NCI-H82 (cell line): ENCODE data around the gene TREX2.
A peak's percentile ranks its signal among the peaks of the same experiment; 100 is the strongest.
"Not testable (repeated sequence)": the region's sequence is repeated elsewhere in the genome, so short reads cannot be mapped to it uniquely, and the experiment has no call there.

Source experiments
- DNase-seq: peaks from one replicate; lab custom pipeline; 2025; lab: John Stamatoyannopoulos, UW

Gene TREX2

DNA sequence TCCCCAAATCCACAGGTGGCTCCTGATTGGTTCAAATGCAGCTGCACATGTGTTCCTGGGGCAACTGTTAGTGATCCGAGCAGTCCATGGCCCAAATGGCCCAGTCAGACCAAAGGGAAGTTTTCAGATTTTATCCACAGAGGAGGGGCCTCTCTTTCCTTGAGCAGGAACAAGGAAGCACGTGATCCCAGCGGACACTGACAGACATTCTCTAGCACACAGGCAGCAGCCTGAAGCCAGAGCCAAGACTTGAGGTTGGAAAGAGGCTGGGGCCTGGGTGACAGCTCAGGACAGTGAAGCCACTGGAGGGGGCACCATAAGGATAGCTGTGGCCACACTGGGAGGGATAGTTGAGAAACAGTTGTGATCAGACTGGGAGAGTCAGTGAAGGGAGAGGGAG, 38.1 kb downstream of the TREX2 start:
- no peak for DNase-seq

DNA sequence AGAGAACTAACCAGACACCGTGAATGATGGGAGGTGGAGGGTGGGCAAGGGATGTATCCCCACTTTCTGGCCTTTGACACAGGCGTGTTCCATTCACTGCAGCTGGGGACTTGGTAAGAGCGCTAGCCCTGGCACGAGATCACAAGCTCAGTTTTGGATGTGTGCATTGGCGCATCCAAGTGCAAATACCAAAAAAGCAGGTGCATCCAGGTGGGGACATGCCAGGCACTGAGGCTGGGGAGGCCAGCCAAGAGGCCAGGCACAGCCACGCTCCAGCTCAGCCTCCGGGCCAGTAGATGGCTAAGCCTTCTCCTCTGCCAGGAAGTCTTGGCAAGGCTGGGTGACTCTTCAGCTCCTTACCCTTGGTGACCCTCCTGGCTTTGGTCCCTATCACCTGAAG, 39.0 kb downstream of the TREX2 start:
- no peak for DNase-seq

DNA sequence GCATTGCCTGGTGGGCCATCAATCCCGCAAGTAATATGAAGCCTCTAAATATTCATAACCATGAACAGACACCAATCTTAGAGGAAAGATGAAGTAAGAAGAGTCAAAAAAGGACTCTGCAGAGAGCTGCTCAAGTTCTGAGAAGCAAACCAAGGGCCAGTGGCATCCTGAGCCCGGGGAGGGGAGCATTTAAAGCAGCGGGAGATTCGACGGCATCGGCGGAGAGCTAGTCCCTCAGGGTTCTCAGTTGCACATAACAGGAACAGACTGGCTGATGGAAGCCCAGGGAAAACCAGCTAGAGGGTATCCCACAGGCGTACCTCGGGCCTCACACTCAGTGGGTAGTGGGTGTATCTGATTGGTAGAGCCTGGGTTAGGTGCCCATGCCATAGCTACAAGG, 39.8 kb downstream of the TREX2 start:
- no peak for DNase-seq

DNA sequence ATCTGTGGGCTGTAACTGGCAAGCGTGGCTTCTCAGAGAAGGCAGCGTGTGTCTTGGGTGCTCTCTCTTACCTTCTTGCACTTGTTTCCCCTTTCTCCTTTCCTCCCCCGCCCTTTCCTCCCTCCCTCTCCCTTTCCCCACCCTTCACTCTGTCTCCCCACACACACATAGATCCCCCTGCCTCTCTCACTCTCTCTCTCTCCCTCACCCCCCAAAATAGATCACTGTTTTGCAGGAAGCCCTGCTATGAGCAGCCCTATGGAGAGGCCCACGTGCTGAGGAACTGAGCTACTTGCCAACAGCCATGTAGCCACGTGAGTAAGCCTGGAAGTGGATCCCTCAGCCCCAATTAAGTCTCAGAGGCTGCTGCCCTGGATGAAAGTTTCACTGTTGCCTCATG, 40.4 kb downstream of the TREX2 start:
- DNase-seq = no peak

DNA sequence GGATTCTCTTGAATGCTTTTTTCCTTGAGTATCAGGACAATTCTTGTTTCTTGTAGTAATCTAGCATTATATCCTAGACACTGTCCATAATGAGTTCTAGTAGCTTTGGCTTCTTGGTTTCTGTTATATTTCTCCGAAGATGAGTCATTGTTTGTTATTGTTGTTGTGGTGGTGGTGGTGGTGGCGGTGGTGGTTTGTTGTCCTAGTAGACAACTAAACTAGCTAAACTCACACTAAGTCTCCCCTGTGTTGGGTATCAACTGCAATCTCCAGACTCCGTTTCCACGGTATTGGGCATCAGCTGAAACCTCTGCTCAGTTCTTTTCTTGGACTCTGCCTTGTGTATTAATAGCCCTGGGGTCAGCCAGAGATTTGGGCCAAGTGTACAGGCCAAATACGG, 41.5 kb downstream of the TREX2 start:
- not testable (repeated sequence) for DNase-seq

DNA sequence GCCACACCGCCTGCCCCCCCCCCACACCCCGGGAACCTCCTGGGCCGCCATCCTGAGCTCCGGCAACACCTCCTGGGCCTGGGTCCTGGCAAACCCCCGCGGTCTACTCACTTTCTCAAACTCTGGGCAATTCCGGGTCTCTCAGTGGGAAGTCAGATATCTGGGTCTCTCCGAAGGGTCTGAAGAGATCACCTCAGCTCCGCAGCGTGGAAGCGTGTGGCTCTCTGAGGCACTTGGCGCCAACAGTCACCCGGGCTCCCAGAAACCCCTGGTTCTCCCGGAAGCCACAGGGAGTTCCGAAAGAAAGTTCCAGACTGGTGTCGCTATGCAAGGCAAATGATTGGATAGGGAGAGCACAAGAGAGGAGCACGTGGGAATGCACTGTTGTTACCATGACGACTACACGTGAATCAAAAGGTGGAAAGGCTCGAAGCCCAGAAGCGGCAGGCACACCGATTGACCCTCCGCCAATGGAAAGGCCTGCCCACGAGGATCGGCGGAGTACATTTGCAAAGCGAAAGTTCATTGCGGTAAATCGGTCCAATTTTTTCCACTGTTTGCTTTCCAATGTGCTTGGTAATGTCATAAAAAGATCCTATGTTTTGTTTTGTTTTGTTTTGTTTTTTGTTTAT, 44.6 kb downstream of the TREX2 start, which contains the start of gene PNMA6E:
Gene PNMA6E (minus strand): TSS at position 218 of the 632 bp plus-strand sequence. CDS start 2,501 bp downstream, outside the sequence.
- DNase-seq = no peak

DNA sequence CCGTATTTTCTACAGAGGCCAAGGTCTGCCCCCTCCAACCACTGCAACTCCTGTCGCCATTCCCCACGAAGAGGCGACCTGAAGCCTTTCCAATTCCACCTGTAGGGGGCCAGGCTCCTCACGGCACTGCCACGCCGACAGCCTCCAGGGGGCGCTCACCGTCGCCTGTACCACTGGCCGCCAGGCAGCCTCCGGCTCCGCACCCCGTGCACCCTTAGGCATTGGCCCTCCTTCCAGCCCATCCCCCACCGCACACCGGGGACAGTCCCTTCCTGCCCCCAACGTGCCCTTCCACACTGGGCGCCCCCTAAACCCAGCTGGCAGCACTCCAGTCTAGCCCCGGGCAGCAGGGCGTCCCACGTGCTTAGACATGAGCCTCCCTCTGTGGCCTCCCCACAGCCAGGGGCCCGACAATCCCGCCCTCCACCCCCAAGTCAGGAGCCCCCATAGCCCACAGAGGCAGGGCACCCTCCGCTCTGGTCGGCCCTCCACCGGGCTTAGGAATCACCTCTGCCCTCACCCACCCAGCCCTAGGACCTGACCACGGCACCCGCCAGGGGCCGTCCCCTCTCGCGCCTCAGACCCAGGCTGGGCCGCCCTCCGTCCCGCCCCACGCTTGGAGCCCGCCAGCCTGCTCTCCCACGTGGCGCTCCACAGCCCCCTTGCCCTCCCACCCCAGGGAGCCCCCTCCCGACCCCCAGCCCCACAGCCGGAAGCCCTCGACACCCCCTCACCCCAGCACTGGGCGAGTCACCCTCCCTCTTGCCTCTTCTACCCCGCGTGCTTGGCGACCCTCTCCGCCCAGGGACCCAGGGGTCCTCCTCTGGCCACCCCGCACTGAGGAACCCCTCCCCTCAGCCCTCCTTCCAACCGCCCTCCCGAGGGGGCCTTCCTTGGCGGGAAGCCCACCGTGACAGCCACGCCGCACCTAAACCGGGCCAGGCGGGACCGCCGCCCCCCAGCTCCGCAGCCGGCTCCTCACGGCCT, 45.4 kb downstream of the TREX2 start:
- peak; percentile 72 for DNase-seq

DNA sequence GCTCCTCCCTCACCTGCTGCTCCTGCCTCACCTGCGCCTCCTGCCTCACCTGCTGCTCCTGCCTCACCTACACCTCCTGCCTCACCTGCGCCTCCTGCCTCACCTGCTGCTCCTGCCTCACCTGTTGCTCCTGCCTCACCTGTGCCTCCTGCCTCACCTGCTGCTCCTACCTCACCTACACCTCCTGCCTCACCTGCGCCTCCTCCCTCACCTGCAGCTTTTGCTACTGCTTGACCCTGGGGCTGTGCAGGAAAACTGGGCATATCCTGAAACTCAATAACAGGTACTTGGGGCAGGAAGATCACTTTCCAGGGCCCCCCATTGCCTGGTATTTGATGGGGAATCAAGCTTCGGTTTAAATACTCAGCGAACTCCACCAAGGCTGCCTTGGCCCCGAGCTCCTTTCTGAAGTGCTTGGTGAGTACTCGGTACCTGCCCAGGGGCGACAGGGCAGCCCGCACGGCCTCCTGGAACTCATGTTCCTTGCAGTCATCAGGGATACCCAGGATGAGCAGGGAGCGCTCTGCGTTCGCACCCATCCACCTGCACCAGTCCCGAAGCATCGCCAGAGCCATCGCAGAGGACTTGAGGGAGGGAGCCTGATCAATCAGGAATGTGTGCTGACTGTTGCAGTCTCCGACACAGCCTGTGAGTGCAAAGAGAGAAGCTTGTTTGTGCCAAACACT, 47.4 kb downstream of the TREX2 start:
- no peak for DNase-seq

DNA sequence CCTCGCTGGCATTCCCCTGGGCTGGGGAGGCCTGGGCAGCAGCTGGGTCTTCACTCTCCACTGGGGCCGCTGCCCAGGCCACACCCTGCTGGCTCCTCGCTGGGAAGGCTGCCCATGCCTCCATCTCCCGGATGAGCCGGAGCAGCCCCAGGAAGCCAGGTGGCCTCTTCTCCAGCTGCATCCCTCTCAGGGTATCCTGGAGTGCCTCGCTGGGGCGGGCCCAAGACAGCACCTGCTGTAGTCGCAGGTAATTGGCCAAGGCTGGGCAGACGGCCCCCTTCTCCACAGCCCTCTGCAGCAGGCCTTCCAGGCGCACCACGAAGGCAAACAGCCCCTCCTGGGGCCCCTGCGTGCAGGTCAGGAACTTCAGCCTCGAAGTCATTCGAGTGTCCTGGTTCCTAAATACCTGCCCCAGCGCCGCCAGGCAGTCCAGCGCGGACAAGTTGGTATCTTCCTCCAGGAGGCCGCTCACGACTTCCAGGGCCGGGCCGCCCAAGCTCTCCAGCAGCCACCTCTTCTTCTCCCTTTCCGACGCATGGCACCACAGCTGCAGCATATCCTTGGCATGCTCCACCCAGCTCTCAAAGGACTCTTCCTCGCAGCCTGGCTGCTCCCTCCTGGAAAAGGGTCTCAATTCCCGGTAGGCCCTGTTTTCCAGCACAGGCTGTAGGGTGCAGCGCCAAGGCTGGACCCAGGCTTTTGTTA, 48.4 kb downstream of the TREX2 start:
- DNase-seq = no peak

DNA sequence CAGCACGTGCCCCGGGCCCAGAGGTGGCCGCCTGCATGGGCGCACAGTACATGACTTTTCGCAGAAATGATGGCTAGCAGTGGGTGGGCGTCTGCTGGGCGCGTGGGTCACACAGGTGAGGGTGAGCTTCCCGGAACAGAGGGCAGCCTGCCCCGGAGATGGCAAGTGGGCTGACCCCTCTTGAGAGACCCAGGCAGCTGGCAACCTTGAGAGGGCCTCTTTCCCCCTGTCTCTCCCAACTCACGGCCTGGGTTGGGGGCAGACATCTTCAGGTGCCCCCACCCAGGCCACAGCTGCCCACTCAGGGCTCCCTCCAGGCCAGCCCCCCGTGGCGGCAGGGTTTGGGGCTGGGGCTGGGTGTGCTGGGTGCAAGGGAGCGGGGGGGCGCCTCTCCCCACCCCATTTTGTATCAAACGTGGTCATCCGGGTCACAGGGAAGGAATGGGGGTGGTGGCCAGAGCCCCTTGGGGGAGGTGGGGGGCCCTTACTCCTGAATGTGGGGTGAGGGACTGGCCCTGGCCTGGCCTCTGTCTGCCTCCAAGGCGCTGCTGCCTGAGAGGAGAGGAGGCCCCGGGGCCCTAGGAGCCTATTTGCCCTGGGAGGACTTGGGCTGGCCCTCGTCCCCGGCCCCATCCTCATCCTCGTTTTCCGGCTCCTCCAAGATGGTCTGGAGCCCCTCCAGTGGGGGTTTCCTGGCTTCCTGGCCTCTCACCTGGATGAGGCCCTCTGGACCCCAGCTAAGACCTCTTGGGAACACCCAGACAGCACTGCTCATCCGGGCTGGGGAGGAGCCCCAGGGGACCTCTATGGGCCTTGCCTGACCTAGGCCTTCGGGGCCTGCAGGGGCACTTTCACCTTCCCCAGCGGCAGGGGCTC, 49.3 kb downstream of the TREX2 start:
- DNase-seq = no peak

DNA sequence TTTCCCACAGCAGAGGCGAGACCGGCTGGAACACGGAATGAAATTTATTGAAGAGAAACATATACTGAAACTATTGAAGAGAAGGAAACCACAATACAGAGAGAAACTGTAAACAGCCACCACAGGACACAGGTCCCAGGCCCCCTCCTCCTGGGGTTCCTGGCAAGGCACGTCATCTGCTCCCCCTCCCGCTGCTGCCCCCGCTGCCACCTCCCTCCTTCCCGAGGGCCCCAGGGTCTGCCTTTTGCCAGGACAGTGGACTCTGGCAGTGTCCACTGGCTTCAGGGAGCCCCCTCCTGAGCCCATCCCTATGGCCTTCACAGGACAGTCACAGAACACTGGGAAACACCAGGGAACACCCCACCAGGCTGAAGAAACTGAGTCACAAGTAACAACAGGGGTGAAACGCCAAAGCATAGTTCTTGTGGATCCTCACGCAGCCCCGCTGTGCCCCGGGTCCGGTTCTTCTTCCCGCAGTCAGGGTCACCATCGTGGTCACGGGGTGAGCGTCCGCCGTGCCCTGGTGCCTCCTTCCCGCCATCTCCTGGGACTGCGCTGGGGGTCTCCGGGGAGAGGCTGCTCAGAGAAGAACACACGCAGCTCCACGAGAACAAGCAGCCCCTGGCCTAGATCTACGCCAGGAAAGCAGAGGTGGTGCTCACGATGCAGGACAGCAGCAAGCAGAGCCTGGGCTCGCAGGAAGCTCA, 50.1 kb downstream of the TREX2 start:
- DNase-seq = no peak

DNA sequence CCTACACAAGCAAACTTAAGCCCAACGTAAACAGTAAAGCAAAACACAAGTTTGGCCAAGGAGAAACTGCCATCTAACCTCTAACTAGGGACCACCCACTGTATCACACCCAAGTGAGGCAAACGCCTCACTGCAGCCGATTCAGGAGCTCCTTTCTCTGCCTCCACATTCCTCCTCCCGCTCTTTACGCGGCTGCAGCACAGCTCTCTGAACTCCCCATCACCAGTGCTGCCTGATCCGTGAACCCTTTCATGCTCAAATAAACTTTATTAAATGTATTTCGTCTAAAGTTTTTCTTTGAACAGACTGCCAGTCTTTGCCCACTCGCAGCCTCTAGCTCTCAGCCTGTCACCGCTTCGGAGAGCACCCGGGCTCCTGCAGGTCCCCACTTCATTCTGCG, 51.2 kb downstream of the TREX2 start:
- no peak for DNase-seq
